HepG2 (cell line): Measurements from ENCODE around the gene TRNP1.

Experiments
- EP300 ChIP-seq, 3 experiments: sonication (generic) in 1 of 3; formaldehyde crosslinking in 1 of 3; IDR thresholded peaks; 2 replicates each; pipeline versions ENCODE4 v1.5.1 to v1.6.1; 2011 to 2020; ENCODE audit warnings: low read depth in 2 of 3, low read length in 2 of 3, borderline replicate concordance in 1 of 3, improper control_type of control experiment in 1 of 3, mild to moderate bottlenecking in 1 of 3, missing genetic modification reagents in 1 of 3, moderate library complexity in 1 of 3
- JUN ChIP-seq: sonication (generic); formaldehyde crosslinking; IDR thresholded peaks from 2 replicates; pipeline ENCODE4 v1.4.0; 2020; ENCODE audit warnings: mild to moderate bottlenecking, missing genetic modification reagents
- POLR2A ChIP-seq, 2 experiments: IDR thresholded peaks; 2 replicates each; pipeline ENCODE4 v1.6.1; 2011; ENCODE audit warnings: low read depth in 2 of 2, low read length in 2 of 2, mild to moderate bottlenecking in 1 of 2, moderate library complexity in 1 of 2; ENCODE audit not compliant: insufficient read depth in 1 of 2

DNA sequence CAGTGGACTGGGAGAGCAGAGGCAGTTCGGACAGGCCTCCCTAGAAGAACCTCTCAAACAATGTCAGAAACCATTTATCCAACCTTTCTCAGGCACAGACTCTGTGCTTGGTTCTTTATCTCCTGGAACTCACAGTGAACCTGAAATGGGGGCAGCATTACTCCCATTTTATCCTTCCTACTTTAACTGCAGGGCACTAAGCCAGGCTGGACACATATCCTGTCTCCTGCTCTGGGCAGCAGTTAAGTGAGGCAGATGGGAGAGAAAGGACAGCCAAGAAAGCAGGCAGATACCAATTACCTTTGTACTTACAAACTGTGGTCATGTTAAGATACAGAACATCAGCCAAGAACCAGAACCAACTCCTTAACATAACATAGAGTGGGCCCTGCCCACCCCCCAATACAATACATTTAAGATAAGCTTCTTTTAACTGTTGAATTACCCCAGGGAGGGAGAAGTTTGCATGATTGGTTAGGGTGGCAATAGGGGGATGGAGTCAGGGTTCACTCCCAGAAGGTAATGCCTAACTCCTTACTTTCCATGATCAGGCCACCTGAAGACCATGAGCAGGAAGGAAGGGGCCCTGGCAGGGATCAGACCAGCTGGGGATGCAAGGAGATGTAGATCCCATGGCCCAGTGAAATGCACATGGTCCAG is 44.1 kb upstream of the TRNP1 start:
- no peak for TF ChIP-seq EP300 (IDR thresholded peaks at IDR 0.05; ENCODE audit: low read depth in 2 of 2, low read length in 2 of 2)
- TF ChIP-seq EP300 (CRISPR knock-in tag; IDR thresholded peaks at IDR 0.05; ENCODE audit: borderline replicate concordance): no peak
- TF ChIP-seq POLR2A (IDR thresholded peaks at IDR 0.05; ENCODE audit: insufficient read depth in 1 of 2, low read depth in 2 of 2, low read length in 2 of 2): no peak
- no peak for TF ChIP-seq JUN (CRISPR knock-in tag)
